CD4-positive, alpha-beta T cell treated with Interferon alpha-2 for 1 hour (primary cell): Measurements from ENCODE around the gene TMEM80.
"Not testable (repeated sequence)": the region's sequence is repeated elsewhere in the genome, so short reads cannot be mapped to it uniquely, and the experiment has no call there.

Source experiments
- DNase-seq, 2 donors: peaks; one replicate each; pipeline ENCODE4 v3.0.0-alpha.2; 2020 to 2022

Gene TMEM80

DNA sequence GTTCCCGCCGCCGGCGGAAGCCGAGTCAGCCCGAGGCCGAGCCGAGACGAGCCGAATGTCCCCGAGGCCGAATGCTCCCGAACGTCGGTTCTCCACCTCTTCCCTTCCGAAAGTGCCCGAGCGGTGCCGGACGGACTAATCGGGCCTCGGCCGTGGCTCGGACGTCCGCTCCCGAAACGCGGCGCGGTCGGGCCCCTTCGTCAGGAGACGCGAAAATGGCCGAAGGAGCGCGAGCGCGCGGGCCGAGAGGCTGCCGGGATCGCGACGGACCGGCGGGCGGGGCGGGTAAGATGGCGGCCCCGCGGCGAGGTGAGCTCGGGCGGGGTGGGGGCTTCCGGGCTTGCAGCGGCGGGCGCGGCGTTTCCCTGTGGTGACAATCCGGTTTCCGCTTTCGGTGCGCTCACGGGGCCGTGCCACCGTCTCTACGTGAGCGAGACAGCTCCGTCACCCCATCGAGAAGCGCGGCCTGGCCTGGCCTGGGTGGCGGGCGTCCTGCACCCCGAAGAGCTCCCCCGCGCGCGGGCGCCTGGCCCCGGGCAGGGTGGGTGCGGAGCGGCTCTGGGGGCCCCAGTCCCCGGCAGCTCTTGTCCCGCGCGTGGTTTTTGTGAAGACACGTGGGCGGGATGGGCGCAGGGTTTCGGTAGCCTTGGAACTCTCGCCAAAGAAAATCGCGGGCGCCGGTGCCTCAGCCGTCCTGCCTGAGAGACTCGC is at the start of gene TMEM80:
TMEM80 (plus strand) TSS at position 279 of the 711 bp plus-strand sequence; CDS start at position 291, 12 bp downstream.
- peak; percentile 98 to 99 for DNase-seq

- no peak for DNase-seq
These were observed 49.4 kb upstream of the TMEM80 start for GRCh38 chr11:646214-646613.

DNA sequence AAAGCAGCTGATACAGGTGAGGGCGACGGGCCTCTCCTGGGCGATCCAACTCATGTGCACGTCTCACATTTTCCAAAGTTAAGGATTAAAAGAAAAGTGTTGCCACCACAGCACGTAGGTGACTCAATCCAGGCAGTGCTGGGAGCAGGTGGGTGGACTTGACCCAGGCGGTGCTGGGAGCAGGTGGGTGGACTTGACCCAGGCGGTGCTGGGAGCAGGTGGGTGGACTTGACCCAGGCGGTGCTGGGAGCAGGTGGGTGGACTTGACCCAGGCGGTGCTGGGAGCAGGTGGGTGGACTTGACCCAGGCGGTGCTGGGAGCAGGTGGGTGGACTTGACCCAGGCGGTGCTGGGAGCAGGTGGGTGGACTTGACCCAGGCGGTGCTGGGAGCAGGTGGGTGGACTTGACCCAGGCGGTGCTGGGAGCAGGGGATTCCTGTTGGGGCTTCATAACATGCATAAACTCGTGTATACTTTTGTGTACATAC is 47.9 kb upstream of the TMEM80 start:
- DNase-seq: not testable (repeated sequence)

- no peak for DNase-seq
These were observed 45.1 kb upstream of the TMEM80 start for GRCh38 chr11:650482-650881.

- DNase-seq: not testable (repeated sequence)
These were observed 42.5 kb upstream of the TMEM80 start for GRCh38 chr11:653136-653535.

- no peak for DNase-seq
These were observed 41.8 kb upstream of the TMEM80 start for GRCh38 chr11:653837-654236.

- not testable (repeated sequence) for DNase-seq
These were observed 41.2 kb upstream of the TMEM80 start for GRCh38 chr11:654444-654843.

- DNase-seq: no peak
These were observed 40.4 kb upstream of the TMEM80 start for GRCh38 chr11:655036-655726.

DNA sequence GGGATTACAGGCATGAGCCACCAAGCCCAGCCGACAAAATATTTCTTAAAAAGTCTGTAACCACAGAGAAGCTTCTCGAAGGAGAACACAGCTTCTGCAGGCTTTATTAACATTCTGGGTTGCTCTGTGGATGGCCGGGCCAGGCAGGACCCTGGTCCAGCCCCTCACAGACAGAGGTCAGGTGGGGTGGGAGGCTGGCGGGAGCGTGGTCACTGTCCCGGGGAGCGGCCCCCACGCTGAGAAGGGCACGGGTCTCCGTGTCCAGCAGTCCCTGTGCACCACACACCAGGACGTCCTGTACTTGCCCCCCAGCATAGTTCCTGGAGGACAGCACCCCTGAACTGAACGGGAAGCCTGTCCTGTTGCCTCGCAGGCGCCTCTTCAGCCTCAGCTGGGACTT is 39.2 kb upstream of the TMEM80 start:
- no peak for DNase-seq

- DNase-seq: no peak
These were observed 38.8 kb upstream of the TMEM80 start for GRCh38 chr11:656866-657265.

GRCh38 chr11:657691-658126 is 37.9 kb upstream of the TMEM80 start:
- DNase-seq: no peak

DNA sequence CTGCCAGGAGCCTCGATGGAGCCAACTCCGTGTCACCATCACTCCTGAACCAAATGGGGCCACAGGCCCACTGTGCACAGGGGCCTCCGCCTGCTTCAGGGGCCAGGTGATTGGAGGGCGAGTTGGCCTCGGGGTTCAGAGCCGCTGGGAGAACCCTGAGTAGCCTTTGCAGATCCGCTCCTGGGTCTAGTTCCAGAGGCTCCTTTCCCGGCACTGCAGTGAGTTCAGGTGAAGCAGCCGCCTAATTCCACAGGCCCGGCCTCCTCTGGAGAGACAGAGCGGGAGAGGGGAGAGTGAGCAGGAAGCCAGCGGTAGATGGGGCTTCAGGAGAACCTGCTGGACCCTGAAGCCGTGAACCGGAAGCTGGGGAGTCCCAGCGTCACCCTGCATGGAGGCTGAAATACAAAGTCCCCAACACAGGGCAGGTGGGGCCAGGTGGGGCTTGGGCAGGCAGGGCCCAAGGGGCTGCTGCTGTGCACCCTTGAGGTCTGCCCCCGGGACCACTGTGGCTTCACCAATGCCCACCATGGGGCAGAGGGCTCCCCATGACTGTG is 36.0 kb upstream of the TMEM80 start:
- no peak for DNase-seq

DNA sequence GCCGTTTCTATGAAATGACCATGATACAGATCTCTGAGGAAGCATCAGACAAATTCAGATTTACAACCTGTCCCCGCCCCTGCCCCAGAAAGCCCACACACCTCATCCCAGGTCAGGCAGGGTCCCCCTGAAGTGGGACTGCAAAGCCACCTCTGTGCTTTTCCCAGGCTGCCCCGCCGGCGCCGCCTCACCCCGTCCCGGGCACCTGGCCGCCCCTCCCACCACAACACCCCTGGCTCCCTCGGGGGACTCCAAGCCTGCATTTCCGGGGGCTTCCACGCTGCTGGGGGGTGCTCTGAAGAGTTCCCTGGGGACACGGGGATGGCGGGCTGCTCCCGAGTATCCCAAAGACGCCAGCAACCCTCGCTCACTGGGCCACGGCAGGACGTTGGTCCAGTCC is 35.3 kb upstream of the TMEM80 start:
- DNase-seq: no peak

DNA sequence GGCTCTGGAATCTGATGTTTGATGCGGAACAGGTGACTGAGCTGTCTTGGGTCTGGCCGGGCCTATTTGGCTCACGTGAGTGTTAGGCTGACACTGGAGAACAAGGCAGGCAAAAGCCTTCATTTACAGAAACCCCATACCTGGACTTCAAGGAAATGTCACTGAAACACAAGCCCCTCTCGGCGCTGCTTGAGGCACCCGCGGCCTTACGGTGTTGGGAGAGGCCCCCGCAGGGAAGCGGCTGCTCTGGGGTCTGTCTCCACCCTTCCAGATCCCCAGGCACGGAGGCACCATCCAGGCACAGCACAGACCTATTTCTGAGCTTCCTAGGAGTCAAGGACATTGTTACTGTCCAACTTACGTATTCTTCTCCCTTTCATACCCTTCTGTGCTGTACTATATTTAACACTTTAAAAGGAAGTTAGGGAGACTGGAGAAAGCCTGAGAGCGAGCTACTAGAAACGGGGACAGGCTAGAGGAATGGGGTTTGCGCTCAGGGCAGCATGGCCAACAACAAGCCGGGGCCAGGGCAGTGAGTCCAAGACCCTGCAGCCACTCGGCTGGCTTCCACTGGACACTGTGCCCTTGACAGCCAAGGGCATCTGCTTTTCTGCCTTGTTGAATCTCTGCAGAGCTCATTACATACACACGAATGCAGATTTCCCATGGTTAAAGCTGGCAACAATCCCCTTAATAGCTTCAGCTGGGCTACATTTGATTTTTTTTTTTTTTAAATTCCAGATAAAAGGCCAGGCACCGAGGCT is 34.8 kb upstream of the TMEM80 start:
- DNase-seq: no peak

- DNase-seq: peak; percentile 45 to 53
These were observed 32.8 kb upstream of the TMEM80 start for GRCh38 chr11:662689-663274.

DNA sequence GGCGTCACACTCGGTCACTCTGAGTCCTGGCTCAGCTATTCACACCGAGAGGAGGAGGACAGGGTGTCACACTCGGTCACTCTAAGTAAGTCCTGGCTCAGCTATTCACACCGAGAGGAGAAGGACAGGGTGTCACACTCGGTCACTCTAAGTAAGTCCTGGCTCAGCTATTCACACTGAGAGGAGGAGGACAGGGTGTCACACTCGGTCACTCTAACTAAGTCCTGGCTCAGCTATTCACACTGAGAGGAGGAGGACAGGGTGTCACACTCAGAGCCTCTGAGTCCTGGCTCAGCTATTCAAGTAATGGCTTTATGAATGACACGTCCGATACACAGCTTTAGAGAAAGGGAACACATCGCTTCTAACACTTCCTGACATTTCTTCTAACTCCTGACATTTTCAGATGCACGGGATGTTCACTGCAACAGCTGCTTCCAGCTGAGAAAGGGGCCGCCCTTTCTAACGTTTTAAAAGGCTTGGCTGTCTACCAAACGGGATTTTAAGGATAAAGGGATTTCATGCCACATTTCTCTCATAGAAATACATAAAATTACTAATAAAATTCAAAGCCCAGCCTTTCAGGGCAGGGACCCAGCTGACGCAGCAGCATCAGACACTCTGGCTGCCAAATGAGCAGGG is 30.4 kb upstream of the TMEM80 start:
- DNase-seq: no peak

- DNase-seq: no peak
These were observed 29.8 kb upstream of the TMEM80 start for GRCh38 chr11:665704-666281.

GRCh38 chr11:673866-674265 is 21.8 kb upstream of the TMEM80 start:
- DNase-seq: no peak

- no peak for DNase-seq
These were observed 21.2 kb upstream of the TMEM80 start for GRCh38 chr11:674406-674805.

DNA sequence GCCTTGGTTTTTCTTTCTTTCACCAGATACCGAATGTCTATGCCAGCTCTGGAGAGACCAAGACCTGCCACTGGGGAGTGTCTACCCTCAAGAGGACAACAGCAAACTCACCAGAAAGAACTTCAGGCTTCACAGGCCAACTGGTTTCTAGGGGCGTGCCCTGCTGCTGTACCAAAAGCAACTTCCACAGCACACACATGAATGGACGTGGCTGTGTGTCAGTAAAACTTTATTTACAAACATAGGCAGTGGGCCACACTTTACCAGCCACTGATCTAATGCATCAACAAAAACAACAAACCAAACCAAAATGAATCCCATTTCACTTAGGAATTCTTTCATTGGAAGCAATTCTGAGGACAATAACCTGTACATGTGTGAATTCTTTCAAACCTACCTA is 17.3 kb upstream of the TMEM80 start:
- DNase-seq: no peak

- DNase-seq: no peak
These were observed 16.1 kb upstream of the TMEM80 start for GRCh38 chr11:679271-680207.
